Activated CD4-positive, alpha-beta T cell treated with anti-CD3 and anti-CD28 coated beads for 1 hour (primary cell): ENCODE data around the gene COL2A1.
"Not testable (repeated sequence)": the region's sequence is repeated elsewhere in the genome, so short reads cannot be mapped to it uniquely, and the experiment has no call there.

Experiments
- DNase-seq: peaks from one replicate; pipeline ENCODE4 v3.0.0-alpha.2; 2020

Gene COL2A1

DNA sequence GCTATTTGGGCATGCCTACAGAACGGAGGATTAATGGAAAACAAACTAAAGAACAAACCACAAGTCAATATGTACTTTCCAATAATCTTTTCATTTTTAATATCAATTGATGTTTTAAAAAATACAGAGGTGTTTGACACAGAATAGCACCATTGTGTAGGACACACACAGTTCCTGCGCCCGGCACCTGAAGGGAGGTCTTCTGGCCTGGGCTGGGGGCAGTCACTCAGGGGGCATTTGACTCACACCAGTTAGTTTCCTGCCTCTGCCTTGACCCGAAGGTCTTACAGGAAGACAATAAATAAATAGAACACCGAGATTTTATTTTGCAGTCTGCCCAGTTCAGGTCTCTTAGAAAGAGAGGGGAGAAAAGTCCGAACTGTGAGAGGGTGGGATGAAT is 31.4 kb downstream of the COL2A1 start:
- DNase-seq, result no peak

DNA sequence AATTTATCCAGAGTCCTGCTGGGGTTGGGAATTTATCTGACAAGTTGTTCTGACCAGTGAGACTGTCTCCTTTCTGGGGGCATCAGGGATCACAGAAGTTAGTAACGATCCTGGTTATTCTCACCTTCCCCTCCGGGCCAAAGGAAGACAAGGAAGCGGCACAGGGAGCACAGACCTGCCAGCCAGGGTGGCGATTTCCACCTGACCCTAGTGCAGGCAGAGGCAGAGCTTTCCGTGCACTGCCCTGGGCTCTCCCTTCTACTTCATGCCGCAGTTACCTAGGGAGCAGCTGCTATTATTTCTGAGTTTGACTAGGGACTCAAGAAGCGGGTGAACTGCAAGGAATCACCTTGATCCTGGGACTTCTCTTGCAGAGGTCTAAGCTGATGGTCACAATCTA is 33.4 kb downstream of the COL2A1 start:
- no peak for DNase-seq

DNA sequence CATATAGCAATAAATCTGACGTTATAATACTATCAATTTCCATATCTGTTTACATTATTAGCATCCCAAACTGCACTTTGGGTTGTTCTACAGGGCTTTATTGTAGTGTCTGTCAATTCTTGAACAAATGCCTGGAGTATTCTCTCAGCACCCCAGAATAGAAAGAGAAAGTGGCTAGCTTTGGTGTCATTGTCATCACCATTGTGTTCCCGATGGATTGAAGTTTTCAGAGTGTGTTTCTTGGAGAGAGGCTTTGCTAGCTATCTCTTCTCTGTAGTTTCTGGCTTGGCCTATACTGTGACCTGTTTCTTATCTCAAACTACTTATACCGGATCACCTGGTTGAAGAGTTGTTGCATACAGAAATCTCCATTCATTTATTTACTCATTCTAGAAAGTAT is 34.4 kb downstream of the COL2A1 start:
- no peak for DNase-seq

DNA sequence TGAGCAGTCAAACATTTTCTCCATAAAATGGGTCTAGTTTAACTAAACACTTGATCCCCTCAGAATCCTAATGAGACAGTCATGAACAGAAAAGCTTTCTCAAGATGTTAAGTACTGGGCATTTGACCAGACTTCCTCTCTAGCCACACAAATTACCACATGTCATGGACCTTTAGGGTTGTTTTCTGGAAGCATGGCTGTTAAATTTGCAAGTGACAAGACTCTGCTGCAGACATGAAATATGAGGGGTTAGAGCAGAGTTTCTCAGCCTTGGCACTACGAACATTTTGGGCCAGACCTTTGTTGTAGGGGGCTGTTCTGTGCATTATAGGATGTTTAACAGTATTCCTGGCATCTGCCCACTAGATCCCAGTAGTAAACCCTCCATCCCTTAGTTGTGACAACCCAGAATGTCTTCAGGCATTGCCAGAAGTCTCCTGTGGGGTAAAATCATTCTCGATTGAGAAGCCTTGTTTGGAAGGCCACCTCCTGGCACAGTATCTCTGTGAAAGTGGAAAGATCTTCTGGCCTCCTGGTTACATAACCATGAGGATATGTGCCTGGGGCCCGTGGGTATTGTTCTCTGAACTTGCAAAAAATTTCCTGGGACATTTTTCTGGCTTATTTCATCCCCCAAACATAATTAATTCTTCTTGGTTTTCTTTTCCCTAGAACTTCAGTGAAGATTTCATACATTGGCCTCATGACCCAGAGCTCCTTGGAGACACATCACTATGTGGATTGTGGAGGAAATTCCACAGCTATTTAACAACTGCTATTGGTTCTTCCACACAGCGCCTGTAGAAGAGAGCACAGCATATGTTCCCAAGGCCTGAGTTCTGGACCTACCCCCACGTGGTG is 36.6 kb downstream of the COL2A1 start:
- no peak for DNase-seq

DNA sequence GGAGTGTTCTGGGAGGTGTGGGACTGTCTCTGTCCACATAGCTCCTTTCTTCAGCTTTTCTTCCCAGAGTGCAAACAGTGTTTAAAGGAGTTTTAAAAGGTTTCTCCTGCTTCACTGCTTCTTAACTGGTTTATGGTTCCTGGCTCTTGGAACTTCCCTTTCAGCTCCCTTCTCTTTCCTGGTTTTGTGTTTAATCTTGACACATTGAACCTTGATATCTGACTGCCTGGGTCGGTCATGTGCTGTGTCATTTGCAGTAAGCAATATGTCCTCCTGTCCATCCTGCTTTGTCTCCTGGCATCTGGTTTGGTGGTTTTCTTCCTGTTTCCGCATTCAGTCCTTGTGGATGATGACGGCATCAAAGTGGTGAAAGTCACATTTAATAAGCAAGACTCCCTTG is 38.7 kb downstream of the COL2A1 start:
- DNase-seq, result no peak

DNA sequence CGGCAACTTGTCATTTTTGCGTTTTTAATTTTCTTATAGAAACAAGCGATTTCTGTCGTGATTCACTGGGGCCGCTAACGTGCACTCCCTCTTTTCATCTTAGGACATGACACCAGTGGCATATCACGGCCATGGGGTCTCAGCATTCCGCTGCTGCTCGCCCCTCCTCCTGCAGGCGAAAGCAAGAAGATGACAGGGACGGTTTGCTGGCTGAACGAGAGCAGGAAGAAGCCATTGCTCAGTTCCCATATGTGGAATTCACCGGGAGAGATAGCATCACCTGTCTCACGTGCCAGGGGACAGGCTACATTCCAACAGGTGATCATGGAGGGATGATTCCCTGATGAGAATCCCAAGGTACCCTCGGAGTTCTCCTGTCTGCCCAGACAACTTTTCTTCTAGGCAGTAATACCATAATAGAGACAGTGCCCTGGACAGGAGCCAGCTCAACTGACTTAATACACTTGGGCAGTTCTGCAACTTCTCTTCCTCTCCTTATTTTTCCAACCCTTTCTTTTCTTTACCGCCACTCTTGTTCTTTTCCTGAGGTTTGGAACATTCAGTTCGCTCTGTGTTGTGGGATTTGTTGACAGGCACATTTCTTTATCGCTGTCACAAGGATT is 40.1 kb downstream of the COL2A1 start:
- DNase-seq, result no peak

DNA sequence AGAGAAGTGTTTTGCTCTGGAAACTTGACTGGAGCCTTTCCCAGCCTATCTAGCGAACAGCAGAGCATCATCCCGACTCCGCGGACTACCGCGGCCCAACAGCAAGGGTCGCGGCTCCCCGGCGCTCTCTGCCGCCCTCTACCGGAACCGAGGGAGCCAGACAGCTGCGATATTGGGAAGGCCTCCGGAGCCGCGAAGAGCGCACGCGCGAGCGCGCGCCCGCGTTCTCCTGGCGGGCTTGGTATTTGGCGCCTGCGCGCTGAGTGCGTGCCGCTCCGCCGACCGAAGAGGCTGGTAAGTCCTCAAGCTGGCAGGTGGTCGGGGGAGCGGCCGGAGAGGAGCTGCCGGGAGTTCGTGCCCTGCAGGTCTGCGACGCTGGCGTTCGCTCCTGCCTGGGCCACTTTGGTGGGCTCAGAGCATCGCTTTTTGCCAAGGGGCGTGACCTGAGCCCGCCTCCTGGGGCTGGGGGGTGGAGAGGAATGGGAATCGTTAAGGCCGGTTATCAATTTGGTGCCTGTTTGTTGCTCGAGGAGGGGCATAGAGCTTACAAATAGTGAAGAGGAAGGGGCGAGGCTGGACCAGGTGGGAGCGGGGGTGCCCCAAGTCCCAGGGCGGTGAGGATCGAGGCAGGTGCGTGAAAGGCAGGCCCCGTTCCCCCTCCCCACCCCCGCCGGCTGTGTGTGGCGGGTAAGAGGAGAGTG is 40.8 kb downstream of the COL2A1 start, which contains the start of gene TMEM106C:
TMEM106C (plus strand) TSS at position 257 of the 701 bp plus-strand sequence. CDS start 641 bp downstream, outside the sequence.
- peak; percentile 86 for DNase-seq

DNA sequence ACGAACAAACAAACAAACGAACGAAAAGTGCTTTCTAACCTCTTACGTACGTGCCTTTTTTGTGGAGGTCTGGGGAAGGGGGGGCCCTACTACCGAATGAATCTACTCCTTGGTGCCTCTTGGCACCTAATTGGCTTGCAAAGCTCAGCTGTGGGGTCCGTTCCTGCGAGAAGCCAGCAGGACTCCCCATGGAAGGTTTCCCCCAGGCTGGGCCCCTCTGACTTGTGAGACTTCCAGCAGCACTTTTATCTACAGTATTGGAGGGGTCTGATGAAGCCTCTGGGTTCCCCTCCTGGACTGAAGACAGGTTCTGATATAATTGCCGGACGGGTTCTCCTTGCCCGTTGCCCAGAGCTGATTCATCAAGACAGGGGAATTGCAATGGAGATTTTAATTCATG is 42.1 kb downstream of the COL2A1 start:
- no peak for DNase-seq

DNA sequence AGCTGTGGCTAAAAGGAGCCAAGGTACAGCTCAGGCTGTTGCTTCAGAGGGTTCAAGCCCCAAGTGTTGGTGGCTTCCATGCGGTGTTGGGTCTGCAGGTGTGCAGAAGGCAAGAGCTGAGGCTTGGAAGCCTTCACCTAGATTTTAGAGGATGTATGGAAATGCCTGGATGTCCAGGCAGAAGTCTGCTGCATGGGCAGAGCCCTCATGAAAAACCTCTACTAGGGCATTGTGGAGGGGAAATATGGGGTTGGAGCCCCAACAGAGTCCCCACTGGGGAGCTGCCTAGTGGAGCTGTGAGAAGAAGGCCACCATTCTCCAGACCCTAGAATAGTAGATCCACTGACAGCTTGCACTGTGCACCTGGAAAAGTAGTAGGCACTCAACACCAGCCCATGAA is 46.6 kb downstream of the COL2A1 start:
- DNase-seq, result not testable (repeated sequence)

DNA sequence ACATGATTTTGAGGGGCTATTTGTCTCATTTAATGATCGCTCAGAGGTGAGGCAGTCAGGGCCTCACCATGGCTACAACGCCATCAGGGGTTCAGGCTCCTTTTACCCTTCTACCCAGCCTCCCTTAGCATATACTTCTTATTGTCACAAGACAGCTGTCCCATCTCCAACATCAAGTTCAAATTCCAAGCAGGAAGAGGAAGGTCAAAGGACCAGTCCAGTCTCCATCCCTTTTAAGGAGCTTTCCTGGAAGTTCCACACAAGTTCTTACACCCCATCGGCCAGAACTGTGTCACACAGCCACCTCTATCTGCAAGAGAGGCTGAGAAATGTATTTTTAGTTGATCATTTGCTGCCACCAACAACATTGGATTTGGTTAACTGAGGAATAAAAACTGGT is 49.2 kb downstream of the COL2A1 start:
- DNase-seq, result no peak

DNA sequence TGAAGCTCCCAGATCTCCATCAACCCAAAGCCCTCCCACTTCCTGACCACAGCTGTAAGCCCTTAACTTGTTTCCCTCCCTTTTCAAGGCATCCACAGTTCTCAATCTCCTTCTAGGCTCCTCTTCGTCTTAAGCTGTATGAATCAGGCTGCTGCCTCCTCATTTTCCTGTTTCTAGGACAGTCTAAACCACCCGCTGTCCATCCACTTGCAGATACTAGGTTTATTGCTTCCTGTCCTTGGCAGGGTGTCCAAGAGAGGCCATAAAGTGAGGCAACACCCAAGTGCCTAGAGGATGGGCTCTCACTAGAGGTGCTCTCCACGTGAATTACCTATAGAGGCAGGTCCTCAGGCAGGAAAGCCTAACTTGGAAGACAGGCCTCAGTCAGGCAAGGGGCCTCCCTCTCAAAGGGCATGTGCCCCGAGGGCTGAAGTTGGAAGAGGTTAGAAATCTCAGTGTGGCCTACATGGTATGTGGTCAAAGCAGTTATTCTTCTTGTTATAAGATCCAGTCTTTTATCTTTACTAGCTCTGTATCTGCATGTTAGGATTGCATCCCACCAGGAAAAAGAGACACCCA is 49.7 kb downstream of the COL2A1 start:
- DNase-seq, result no peak

DNA sequence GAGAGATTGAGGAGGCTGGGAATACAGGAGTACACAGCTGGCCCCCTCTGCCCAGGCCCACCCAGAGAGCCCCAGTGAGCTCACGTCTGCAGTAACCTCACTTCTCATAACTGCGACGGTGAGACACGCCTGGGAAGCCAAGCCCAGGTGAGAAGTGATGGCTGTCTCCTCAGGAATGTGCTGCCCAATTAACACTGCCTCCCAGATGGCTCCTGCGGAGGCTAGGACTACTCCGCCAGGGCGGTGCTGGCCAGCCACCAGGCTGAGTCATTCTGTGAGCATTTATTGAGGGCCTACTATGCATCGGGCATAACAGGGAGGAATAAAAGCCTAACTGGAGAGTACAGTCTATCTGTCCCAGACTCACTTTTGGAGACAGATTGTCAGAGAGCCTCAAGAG is 50.2 kb downstream of the COL2A1 start:
- DNase-seq, result no peak

DNA sequence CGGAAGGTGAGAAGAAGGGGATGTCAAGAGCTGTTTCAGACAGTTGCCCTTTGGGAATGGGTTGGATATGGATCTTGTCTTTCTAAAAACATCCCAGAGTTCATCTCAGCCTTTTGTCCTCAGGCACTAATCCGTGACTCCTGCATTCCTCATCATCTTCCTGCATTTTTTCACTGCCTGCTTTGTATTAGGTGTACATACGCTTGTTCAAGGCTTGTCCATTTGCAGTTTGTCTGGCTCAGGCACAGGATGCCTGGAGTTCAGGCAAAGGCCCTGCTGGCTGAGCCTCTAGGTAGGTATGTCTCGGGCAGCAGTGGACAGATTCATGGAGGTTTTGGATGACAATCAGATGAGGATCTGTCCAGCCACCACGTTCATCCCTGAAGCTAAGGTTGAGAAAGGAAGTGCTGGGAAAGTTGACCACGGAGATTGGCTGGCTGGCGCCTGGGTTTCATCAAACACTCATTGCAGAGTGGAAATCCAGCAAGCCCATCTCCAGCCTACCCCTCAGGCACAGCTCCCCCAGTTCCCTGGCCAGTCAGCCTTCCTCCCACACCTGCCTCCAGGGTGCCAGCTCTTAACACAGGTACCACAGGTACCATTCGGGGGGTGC is 53.3 kb downstream of the COL2A1 start:
- no peak for DNase-seq

DNA sequence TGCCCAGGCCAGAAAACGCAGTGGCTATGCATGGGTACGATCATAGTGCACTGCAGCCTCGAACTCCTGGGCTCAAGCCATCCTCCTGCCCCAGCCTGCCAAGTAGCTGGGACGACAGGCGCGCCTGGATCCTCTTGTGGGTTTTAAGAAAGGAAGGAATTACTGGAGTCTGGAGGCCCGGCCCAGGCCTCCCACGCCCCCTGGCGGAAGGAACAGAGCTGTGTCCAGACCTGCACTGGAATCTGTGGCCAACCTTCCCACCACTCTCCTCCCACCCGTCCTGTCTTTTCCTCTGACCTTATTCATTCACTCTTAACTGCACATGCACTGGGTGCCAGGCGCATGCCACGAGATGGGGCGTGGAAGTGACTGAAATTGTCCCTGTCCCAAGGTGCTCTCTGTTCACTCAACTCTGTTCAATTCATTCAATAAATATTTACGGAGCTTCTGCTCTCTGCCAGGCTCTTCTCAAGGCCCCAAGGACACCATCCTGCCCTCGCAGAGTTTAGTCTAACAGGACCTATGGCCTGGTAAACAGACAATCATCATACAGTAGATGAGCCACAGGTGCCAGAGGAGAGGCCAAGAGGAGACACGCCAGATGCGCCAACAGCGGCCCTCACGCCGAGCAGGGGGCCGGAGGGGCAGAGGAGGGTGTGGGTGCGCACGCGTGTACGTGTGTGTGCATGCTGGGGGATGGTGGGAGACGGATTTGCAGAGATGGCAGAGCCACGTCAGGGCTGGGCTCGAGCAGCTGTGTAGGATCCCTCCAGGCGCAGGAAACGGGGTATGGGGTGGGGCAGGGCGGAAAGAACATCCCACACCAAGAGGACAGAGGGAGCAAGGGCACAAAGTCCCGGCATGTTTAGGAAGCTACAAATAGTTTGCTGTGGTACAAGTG is 54.6 kb downstream of the COL2A1 start:
- DNase-seq, result peak; percentile 17

DNA sequence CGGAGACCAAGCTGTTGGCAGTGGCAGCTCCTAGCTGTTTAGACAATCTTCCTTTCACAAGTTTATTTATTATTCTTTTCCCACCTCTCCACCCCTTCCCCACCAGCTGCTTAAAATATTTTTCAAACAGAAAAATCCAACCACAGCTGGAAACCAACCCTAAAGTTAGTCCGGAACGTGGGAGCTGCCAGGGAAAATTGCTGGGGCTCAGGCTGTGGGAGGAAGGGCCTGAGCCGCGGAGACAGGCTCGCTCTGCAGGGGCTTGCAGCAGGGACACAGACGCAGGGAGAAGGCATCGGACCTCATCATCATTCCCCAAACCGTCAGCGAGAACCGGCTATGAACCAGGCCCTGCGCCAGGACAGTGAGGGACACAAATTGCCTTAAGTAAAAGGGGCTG is 56.9 kb downstream of the COL2A1 start:
- no peak for DNase-seq

DNA sequence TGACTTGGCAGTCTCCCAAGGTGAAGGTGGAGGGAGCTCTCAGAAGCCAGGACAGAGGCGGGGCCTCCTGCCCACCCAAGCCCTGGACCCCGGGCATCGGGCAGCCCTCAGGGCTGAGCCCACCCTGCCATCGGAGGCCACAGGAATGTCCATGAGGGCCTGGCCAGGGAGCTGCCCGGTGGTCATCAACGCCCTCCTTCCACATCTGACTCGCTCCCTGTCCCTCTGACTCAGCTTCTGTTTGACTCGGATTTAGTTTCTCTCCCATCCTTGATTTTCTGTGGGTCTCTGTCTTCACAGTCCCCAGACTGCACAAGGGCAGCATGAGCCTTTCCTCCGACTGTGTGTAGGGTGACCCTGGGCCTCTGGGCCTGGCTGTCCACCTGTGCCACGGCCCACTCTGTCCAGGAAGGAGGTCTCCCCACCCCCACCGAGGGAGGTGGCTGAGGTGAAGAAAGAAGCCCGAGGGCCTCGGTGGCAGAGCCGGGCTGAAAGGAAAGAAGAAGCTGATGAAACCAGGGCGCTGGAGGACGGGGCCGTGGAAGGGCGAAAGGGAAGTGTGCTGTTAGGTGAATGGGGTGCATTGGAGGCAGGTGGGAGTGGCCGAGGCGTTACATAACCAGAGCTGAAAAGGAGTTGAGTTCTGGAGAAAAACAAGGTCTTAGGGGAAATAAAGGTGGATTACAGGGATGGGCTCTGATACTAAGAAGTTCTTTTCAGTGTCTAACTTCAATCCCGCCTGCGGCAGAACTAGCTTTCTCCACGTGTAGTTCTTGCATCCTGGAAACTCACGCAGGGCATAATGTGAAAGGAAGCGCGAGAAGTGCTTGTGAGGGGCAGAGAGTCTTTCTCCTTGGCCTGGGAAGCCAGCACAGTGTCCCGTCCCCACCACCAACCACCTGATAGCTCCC is 57.6 kb downstream of the COL2A1 start:
- DNase-seq, result no peak

DNA sequence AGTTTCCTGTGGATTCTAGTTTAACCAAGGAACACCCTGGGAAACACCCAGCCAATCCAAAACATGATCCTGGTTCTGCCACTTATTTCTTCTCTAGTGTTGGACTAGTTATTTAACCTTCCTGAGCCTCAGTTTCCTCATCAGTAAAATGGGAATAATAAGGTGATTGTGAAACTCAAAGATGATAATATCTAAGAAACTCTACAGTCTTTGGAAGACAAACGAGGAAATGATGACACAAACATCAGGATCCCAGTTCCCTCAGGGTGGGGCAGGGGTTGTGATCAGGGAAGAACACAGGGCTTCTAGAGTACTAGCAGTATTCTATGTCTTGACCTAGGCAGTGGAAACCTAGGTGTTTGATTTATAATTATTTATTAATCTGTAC is 58.9 kb downstream of the COL2A1 start:
- no peak for DNase-seq

DNA sequence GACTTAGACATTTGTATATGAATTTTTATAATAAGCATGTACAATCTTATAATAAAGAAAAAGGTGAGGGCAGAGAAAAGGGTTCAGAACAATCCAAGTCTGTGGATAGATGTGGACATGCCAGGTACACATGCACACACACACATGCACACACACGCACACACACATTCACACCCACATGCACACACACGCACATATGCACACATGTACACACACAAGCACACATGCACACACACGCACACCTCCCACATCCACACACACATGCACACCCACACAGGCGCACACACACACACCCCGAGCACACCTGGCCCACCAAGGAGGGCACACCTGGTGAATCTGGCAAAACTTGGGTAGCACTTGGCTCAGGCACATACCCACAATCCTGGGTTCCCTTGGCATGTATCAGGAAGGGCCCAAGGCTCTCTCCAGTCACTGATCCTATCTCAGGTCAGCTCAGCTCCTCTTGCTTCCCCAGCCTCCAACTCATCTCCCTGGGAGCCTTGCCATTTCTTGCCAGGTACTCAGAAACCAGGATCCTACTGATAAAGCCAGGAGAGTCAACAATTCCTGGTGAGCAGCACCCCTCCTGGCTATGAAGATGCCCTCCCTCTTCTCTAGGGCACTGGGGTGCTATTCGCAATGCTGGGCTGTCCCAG is 59.5 kb downstream of the COL2A1 start:
- DNase-seq, result no peak

DNA sequence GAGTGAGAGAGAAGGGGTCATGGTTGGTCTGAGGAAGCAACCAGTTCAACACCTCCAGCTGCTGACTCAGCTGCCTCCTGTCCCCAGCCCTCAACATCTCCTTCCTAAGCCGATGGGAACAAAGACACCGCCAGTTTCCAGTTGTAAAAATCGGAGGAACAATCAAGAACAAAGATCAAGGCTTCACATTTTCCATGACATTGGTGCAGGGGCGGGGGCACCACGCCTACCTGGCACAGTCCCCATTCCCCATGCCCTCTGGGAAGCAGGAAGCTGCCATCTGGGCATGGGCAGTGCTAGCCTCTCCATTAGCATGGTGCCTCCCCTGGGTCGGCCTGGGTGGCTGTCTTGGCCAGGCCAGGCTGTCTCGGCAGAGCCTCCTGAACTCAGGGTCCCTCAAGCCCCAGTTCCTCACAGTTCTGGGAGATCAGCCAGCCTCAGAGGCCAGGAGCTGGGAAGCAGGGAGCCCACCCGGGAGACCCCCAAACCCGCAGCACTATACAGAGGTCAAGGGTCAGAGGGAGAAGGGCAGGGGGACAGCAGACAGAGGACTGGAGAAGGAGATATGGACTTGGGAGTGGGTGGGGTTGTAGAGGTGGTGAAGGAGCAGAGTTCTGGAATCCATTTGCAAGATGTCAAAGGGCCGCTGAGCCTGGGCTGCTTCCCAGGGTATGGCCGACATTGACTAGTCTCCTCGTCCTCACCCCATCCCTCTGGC is 60.5 kb downstream of the COL2A1 start:
- no peak for DNase-seq
